Nephron (organoid): Measurements from ENCODE around the gene TMEM255A.

Source experiments
- H3K27ac Mint-ChIP-seq, 3 experiments: 2 replicates each; pipeline ENCODE4 v1.8.0; 2020; ENCODE audit warnings: mixed read lengths in 3 of 3, mild to moderate bottlenecking in 2 of 3, moderate library complexity in 1 of 3
- H3K27me3 Mint-ChIP-seq: 2 replicates; pipeline ENCODE4 v1.8.0; 2021; ENCODE audit warnings: low read depth, mild to moderate bottlenecking, moderate library complexity, mixed read lengths
- H3K36me3 Mint-ChIP-seq: 2 replicates; pipeline ENCODE4 v1.8.0; 2020; ENCODE audit warnings: low read depth, mixed read lengths
- H3K4me1 Mint-ChIP-seq: 2 replicates; pipeline ENCODE4 v1.8.0; 2020; ENCODE audit warnings: mixed read lengths
- H3K4me3 Mint-ChIP-seq, 3 experiments: 2 replicates each; pipeline ENCODE4 v1.8.0; 2020; ENCODE audit warnings: mild to moderate bottlenecking in 3 of 3, mixed read lengths in 3 of 3, moderate library complexity in 2 of 3
- H3K9me3 Mint-ChIP-seq: 2 replicates; pipeline ENCODE4 v1.8.0; 2020; ENCODE audit warnings: mixed read lengths
- TF ChIP-seq, protein P1 (sequence below), 3 experiments: fragments of 200-600 bp; sonication (generic); IDR thresholded peaks; one replicate each; pipeline ENCODE4 v1.5.0; 2021; ENCODE audit warnings: antibody characterized with exemption in 3 of 3; ENCODE audit not compliant: unreplicated experiment in 3 of 3

The TMEM255A gene

DNA sequence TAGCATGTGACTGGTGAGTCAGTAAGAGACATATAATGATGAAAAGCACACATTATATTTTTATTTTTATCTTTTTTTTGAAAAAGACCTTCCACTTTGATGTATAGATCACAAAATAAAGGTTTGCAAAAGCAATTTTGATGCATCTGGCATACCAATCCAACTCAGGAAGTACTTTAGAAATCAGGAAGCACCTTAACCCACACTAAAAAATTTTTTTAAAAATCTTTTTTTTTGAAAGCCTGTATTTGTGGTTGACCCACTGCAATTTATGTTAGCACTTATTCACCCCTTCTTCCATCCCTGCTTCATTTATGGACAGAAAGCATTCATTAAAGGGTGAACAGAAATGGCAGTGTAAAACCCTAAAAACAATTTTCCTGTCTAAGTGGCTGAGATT, 16.6 kb downstream of the TMEM255A start:
- Mint-ChIP-seq H3K36me3 (no peaks in the 10 kb centered on the region), H3K27me3 (no peaks in the 10 kb centered on the region), H3K27ac (no peak overlapping the region), H3K4me1 (no peaks in the 10 kb centered on the region), H3K9me3 (peaks cover 6% of the 10 kb centered on the region), H3K4me3 (no peak overlapping the region)
- TF ChIP-seq, protein P1, sequence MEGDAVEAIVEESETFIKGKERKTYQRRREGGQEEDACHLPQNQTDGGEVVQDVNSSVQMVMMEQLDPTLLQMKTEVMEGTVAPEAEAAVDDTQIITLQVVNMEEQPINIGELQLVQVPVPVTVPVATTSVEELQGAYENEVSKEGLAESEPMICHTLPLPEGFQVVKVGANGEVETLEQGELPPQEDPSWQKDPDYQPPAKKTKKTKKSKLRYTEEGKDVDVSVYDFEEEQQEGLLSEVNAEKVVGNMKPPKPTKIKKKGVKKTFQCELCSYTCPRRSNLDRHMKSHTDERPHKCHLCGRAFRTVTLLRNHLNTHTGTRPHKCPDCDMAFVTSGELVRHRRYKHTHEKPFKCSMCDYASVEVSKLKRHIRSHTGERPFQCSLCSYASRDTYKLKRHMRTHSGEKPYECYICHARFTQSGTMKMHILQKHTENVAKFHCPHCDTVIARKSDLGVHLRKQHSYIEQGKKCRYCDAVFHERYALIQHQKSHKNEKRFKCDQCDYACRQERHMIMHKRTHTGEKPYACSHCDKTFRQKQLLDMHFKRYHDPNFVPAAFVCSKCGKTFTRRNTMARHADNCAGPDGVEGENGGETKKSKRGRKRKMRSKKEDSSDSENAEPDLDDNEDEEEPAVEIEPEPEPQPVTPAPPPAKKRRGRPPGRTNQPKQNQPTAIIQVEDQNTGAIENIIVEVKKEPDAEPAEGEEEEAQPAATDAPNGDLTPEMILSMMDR (IDR thresholded peaks at IDR 0.05; ENCODE audit: unreplicated experiment in 3 of 3): no peak

DNA sequence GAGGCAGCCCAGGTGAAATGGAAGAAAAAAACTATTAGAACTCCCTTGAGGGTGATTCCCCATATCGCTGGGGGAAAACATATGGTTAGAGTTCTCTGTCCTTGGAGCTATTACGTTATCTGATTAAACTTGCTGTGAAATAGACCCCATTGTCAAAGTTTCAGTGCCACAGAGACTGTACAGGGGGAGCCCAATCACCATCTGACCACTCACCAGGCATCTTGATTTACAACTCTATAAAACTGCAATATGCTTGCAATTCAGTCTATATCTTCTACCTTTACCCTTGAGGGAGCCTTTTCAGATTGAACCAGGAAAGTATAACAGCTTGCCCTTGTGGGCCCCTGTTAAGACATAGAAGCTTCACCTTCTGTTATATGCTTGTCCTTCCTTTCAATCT, 18.2 kb downstream of the TMEM255A start:
- Mint-ChIP-seq H3K36me3 (no peaks in the 10 kb centered on the region), H3K27me3 (no peaks in the 10 kb centered on the region), H3K9me3 (peaks cover 2% of the 10 kb centered on the region), H3K4me3 (no peak overlapping the region), H3K27ac (no peak overlapping the region), H3K4me1 (no peaks in the 10 kb centered on the region)
- TF ChIP-seq, protein P1 (IDR thresholded peaks at IDR 0.05; ENCODE audit: unreplicated experiment in 3 of 3): no peak

DNA sequence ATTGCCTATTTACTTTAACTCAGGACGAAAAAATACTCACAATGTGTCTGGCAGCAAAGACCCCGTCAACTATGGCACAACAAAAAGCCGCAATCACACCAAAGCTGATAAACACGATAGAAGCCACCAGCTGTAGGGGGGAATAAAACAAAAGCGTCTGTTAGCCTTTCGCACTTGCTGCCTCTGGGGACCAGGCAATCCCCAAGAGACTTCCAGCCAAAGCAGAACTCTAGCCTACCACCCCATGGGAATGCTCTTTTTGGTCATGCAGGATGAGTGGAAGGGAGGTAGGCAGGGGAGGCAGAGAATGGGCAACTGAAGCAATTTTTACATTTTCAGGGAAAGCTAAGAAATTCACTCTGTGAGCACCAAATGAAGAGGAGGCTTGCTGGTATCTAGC, 20.1 kb downstream of the TMEM255A start:
- Mint-ChIP-seq H3K4me1 (no peaks in the 10 kb centered on the region), H3K36me3 (no peaks in the 10 kb centered on the region), H3K27me3 (no peaks in the 10 kb centered on the region), H3K4me3 (no peak overlapping the region), H3K27ac (no peak overlapping the region), H3K9me3 (peaks cover 2% of the 10 kb centered on the region)
- TF ChIP-seq, protein P1 (IDR thresholded peaks at IDR 0.05; ENCODE audit: unreplicated experiment in 3 of 3): no peak

DNA sequence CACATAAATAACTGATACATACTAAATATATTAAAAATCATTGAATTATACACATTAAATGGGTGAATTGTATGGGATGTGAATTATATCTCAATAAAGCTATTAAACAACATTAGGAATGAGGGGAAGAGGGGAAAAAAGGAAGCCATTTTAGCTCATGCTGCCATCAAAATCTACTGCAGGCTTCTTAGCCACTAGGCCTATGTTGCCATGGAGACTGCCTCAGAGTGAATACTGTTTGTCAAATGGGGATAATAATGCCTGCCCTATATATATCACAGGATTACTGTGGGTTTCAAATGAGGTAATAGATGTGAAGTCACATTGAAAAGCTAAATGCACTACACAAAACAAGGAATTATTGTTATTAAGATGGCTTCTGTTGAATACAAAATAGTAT, 21.2 kb downstream of the TMEM255A start:
- Mint-ChIP-seq H3K27ac (no peak overlapping the region), H3K4me1 (no peaks in the 10 kb centered on the region), H3K9me3 (peaks cover 2% of the 10 kb centered on the region), H3K4me3 (no peak overlapping the region), H3K36me3 (no peaks in the 10 kb centered on the region), H3K27me3 (no peaks in the 10 kb centered on the region)
- TF ChIP-seq, protein P1 (IDR thresholded peaks at IDR 0.05; ENCODE audit: unreplicated experiment in 3 of 3): no peak

DNA sequence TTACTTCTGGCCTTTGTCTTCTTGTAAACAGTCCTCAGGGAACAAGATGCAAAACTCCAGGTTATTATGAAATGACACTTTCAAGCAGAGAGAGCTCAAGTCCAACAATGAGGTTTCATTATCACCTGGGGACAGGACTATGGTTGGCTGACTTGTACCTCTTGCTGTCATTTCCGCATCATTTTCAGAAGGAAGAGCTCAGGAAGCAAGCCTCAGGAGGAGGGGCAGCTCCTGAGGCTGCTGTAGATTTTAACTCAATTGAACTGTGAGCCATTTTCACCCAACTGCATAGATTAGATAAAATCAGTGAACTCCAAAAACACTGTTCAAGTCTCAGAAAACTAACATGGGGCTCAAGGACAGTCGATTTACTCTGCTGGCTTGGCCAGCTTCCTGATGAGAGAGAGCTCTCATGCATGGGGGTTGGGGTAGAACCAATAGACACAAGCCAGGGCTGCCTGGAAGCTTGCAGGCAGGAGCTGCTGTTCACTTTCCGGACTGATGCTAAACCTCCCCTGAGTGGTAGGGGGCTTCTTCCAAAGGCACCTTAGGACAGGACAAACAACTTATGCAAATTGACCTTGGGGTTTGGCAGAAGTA, 23.6 kb downstream of the TMEM255A start:
- no peak overlapping the region for H3K27ac Mint-ChIP-seq
- no peaks in the 10 kb centered on the region for H3K36me3 Mint-ChIP-seq
- TF ChIP-seq, protein P1 (IDR thresholded peaks at IDR 0.05; ENCODE audit: unreplicated experiment in 3 of 3): no peak
- no peaks in the 10 kb centered on the region for H3K4me1 Mint-ChIP-seq
- H3K4me3 Mint-ChIP-seq: no peak overlapping the region
- H3K27me3 Mint-ChIP-seq: no peaks in the 10 kb centered on the region
- peaks cover 2% of the 10 kb centered on the region for H3K9me3 Mint-ChIP-seq

DNA sequence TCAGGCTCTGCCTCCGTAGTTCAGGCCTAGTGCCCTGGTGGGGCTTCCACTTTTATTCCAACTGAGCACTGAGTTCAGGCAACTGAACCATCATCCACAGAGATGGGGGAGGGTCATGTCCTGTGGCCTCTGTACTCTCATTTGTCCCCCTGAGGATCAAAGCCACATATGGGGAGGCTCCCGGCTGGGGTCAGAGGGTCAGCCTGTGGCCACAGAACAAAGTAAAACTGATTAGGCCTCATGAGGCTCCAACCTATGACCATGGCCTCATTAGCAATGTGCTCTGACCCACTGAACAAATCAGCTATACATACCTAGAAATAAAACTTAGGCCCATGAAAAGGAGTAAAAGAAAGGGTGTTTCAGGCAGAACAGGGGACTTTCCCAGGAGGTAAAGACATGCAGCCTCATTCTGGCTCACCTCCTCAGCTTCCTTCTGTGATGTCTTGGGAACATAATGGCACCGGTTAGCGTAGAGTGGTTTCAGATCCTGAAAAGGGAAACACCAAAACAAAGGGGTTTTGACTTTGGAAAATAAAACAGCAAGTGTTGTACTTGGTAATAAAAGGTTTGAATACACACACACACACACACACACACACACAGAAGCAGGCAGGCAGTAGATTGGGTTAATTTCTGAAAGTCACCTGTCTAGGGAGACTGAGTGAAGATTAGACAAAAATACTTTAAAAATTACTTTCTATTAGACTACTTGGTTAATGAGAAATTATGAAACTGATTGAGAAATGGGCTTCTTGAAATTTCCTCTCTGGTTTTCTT, 24.3 kb downstream of the TMEM255A start:
- no peak overlapping the region for H3K4me3 Mint-ChIP-seq
- TF ChIP-seq, protein P1 (IDR thresholded peaks at IDR 0.05; ENCODE audit: unreplicated experiment in 3 of 3): no peak
- no peak overlapping the region for H3K27ac Mint-ChIP-seq
- H3K36me3 Mint-ChIP-seq: no peaks in the 10 kb centered on the region
- no peaks in the 10 kb centered on the region for H3K9me3 Mint-ChIP-seq
- H3K4me1 Mint-ChIP-seq: no peaks in the 10 kb centered on the region
- no peaks in the 10 kb centered on the region for H3K27me3 Mint-ChIP-seq
